Measurements from ENCODE around the gene ATP6V1G1.
"Not testable (repeated sequence)": the region's sequence is repeated elsewhere in the genome, so short reads cannot be mapped to it uniquely, and the experiment has no call there.

The ATP6V1G1 gene

GRCh38 chr9:114558027-114558675, 29.4 kb upstream of the ATP6V1G1 start:
- H3K4me1 ChIP-seq (ENCODE audit: control insufficient read depth, insufficient read depth, low read length) = no peaks in the 10 kb centered on the region
- no peak overlapping the region for H3K4me3 ChIP-seq (ENCODE audit: low read depth, low read length)
- H3K9ac ChIP-seq (ENCODE audit: low read length) = no peak overlapping the region
- H3K27me3 ChIP-seq (ENCODE audit: control insufficient read depth, insufficient read depth, low read length) = no peaks in the 10 kb centered on the region
- H3K36me3 ChIP-seq (ENCODE audit: control insufficient read depth, insufficient read depth, low read length) = no peaks in the 10 kb centered on the region
- 0 out of 2 replicates have a peak, but pooled peaks cover 6% of the 10 kb centered on the region for H3K9me3 ChIP-seq (ENCODE audit: control insufficient read depth, insufficient read depth, low read depth, low read length)
- H3K27ac ChIP-seq (ENCODE audit: low read depth, low read length) = no peak overlapping the region

DNA sequence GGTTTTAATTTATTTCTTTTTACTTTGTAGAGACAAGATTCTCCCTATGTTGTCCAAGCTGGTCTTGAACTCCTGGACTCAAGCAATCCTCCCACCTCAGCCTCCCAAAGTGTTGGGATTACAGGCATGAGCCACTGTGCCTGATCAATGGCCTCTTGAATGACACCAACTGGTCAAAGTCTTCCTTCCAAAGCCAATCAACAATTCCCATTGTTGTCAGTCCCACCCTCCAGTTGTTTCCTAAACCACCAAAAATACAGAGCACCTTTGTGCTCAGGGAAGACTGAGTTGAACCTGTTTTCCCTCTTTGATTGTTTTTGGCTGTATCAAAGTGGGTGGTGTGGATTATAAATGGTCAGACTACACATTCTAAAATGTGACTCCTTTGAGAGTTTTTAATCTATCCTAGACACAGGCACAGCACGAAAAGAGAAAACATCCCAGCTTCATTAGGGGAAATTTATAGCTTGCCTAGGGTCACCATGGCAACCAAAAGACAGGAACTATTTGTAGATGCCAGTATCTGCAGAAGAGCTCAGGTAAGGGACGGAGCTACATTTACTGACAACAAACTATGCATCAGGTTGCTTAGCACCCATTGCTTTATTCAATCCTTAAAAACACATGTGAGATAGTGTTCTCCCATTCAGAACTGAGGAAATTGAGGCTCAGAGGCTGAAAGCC, 27.6 kb upstream of the ATP6V1G1 start:
- Histone ChIP-seq H3K9me3 (ENCODE audit: control insufficient read depth, insufficient read depth, low read depth, low read length) (0 out of 2 replicates have a peak, but pooled peaks cover 6% of the 10 kb centered on the region), H3K9ac (ENCODE audit: low read length) (no peak overlapping the region), H3K4me1 (ENCODE audit: control insufficient read depth, insufficient read depth, low read length) (no peaks in the 10 kb centered on the region), H3K36me3 (ENCODE audit: control insufficient read depth, insufficient read depth, low read length) (no peaks in the 10 kb centered on the region), H3K27ac (ENCODE audit: low read depth, low read length) (no peak overlapping the region), H3K27me3 (ENCODE audit: control insufficient read depth, insufficient read depth, low read length) (no peaks in the 10 kb centered on the region), H3K4me3 (ENCODE audit: low read depth, low read length) (no peak overlapping the region)

GRCh38 chr9:114560956-114561355, 26.6 kb upstream of the ATP6V1G1 start:
- Histone ChIP-seq H3K9me3 (ENCODE audit: control insufficient read depth, insufficient read depth, low read depth, low read length) (0 out of 2 replicates have a peak, but pooled peaks cover 6% of the 10 kb centered on the region), H3K36me3 (ENCODE audit: control insufficient read depth, insufficient read depth, low read length) (no peaks in the 10 kb centered on the region), H3K27ac (ENCODE audit: low read depth, low read length) (no peak overlapping the region), H3K27me3 (ENCODE audit: control insufficient read depth, insufficient read depth, low read length) (no peaks in the 10 kb centered on the region), H3K4me3 (ENCODE audit: low read depth, low read length) (no peak overlapping the region), H3K4me1 (ENCODE audit: control insufficient read depth, insufficient read depth, low read length) (no peaks in the 10 kb centered on the region), H3K9ac (ENCODE audit: low read length) (no peak overlapping the region)

DNA sequence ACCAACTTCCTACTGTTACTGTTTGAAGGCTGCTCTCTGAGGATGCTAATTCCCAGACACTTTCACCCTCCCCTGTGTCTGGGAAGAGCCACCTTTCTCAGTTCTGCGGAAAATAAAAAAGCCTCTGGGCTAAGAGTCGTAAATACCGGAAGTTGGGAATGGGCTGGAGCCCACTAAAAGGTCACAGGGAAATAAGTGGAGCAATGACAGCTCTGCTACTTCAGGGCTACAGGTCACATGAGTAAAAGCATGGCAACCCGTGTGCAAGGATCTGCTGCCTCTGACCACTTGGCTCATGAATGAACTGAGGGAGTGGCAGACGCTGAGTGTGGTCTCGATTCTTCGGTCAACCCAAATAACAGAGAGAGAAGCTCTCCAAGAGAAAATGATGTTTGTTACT, 25.8 kb upstream of the ATP6V1G1 start:
- Histone ChIP-seq H3K4me1 (ENCODE audit: control insufficient read depth, insufficient read depth, low read length) (no peaks in the 10 kb centered on the region), H3K9me3 (ENCODE audit: control insufficient read depth, insufficient read depth, low read depth, low read length) (0 out of 2 replicates have a peak, but pooled peaks cover under 1% of the 10 kb centered on the region), H3K27ac (ENCODE audit: low read depth, low read length) (no peak overlapping the region), H3K36me3 (ENCODE audit: control insufficient read depth, insufficient read depth, low read length) (no peaks in the 10 kb centered on the region), H3K27me3 (ENCODE audit: control insufficient read depth, insufficient read depth, low read length) (no peaks in the 10 kb centered on the region), H3K9ac (ENCODE audit: low read length) (no peak overlapping the region), H3K4me3 (ENCODE audit: low read depth, low read length) (no peak overlapping the region)

DNA sequence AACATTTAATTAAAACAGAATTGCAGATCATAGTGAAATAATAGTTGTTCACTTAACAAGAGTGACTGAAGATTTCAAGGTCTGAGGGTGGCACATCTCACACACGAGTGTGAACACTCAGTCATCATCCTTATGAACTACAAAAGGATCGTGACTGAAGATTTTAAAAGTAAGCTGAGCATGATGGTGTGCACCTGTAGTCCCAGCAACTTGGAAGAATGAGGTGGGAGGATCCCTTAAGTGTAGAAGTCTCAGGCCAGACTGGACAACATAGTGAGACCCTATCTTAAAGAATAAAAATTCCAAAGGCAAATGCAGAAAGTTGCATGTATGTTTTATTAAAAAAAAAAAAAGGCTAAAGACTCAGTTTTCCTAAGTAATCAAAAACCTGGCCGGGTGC, 22.4 kb upstream of the ATP6V1G1 start:
- Histone ChIP-seq H3K4me1 (ENCODE audit: control insufficient read depth, insufficient read depth, low read length) (no peaks in the 10 kb centered on the region), H3K36me3 (ENCODE audit: control insufficient read depth, insufficient read depth, low read length) (no peaks in the 10 kb centered on the region), H3K4me3 (ENCODE audit: low read depth, low read length) (no peak overlapping the region), H3K27ac (ENCODE audit: low read depth, low read length) (no peak overlapping the region), H3K27me3 (ENCODE audit: control insufficient read depth, insufficient read depth, low read length) (no peaks in the 10 kb centered on the region), H3K9me3 (ENCODE audit: control insufficient read depth, insufficient read depth, low read depth, low read length) (no peaks in the 10 kb centered on the region), H3K9ac (ENCODE audit: low read length) (no peak overlapping the region)

DNA sequence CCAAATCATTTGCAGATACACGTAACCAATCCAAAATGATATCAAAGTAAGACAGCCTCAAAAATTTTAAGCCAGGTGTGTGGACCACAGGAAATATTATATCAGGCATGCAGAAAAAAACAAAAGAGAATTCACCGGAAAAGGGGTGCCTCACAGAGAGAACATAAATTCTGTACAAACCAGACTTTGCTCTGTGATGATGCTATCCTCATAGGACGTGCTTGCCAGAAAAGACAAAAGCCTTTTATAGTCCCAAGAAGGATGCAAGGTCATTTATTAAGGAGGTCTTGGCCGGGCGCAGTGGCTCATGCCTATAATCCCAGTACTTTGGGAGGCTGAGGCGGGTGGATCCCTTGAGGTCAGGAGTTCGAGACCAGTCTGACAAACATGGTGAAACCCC, 16.8 kb upstream of the ATP6V1G1 start:
- Histone ChIP-seq H3K4me3 (ENCODE audit: low read depth, low read length) (no peak overlapping the region), H3K9me3 (ENCODE audit: control insufficient read depth, insufficient read depth, low read depth, low read length) (no peaks in the 10 kb centered on the region), H3K9ac (ENCODE audit: low read length) (no peak overlapping the region), H3K27me3 (ENCODE audit: control insufficient read depth, insufficient read depth, low read length) (no peaks in the 10 kb centered on the region), H3K4me1 (ENCODE audit: control insufficient read depth, insufficient read depth, low read length) (no peaks in the 10 kb centered on the region), H3K27ac (ENCODE audit: low read depth, low read length) (no peak overlapping the region), H3K36me3 (ENCODE audit: control insufficient read depth, insufficient read depth, low read length) (no peaks in the 10 kb centered on the region)

- Histone ChIP-seq H3K36me3 (ENCODE audit: control insufficient read depth, insufficient read depth, low read length) (no peaks in the 10 kb centered on the region), H3K9ac (ENCODE audit: low read length) (no peak overlapping the region), H3K4me1 (ENCODE audit: control insufficient read depth, insufficient read depth, low read length) (no peaks in the 10 kb centered on the region), H3K27me3 (ENCODE audit: control insufficient read depth, insufficient read depth, low read length) (no peaks in the 10 kb centered on the region), H3K27ac (ENCODE audit: low read depth, low read length) (no peak overlapping the region), H3K4me3 (ENCODE audit: low read depth, low read length) (no peak overlapping the region), H3K9me3 (ENCODE audit: control insufficient read depth, insufficient read depth, low read depth, low read length) (no peaks in the 10 kb centered on the region)
Observed at GRCh38 chr9:114571391-114571790, 16.2 kb upstream of the ATP6V1G1 start.

- Histone ChIP-seq H3K27ac (ENCODE audit: low read depth, low read length) (no peak overlapping the region), H3K9ac (ENCODE audit: low read length) (no peak overlapping the region), H3K9me3 (ENCODE audit: control insufficient read depth, insufficient read depth, low read depth, low read length) (no peaks in the 10 kb centered on the region), H3K4me1 (ENCODE audit: control insufficient read depth, insufficient read depth, low read length) (no peaks in the 10 kb centered on the region), H3K36me3 (ENCODE audit: control insufficient read depth, insufficient read depth, low read length) (no peaks in the 10 kb centered on the region), H3K27me3 (ENCODE audit: control insufficient read depth, insufficient read depth, low read length) (no peaks in the 10 kb centered on the region), H3K4me3 (ENCODE audit: low read depth, low read length) (no peak overlapping the region)
Observed at GRCh38 chr9:114572199-114572598, 15.4 kb upstream of the ATP6V1G1 start.

GRCh38 chr9:114574438-114574837, 13.1 kb upstream of the ATP6V1G1 start:
- no peaks in the 10 kb centered on the region for H3K27me3 ChIP-seq (ENCODE audit: control insufficient read depth, insufficient read depth, low read length)
- H3K27ac ChIP-seq (ENCODE audit: low read depth, low read length) = no peak overlapping the region
- H3K9ac ChIP-seq (ENCODE audit: low read length) = no peak overlapping the region

DNA sequence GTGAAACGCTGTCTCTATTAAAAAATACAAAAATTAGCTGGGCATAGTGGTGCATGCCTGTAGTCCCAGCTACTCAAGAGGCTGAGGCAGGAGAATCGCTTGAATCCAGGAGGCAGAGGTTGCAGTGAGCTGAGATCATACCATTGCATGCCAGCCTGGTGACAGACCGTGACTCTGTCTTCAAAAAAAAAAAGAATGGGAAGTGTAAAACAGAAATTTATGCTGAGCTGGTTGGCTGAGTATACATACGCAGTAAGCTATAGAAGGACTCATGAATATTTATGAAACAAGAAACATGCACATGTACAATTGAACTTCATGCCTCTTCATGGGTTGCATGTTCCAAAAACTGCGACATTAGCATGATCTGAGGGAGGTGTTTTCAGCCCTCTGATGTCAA, 10.8 kb upstream of the ATP6V1G1 start:
- H3K9ac ChIP-seq (ENCODE audit: low read length); H3K27ac ChIP-seq (ENCODE audit: low read depth, low read length); H3K36me3 ChIP-seq (ENCODE audit: control insufficient read depth, insufficient read depth, low read length); H3K9me3 ChIP-seq (ENCODE audit: control insufficient read depth, insufficient read depth, low read depth, low read length); H3K4me3 ChIP-seq (ENCODE audit: low read depth, low read length); H3K27me3 ChIP-seq (ENCODE audit: control insufficient read depth, insufficient read depth, low read length): not testable (repeated sequence)
- peaks cover 15% of the 10 kb centered on the region for H3K4me1 ChIP-seq (ENCODE audit: control insufficient read depth, insufficient read depth, low read length)

More at GRCh38 chr9:114574438-114574837, 13.1 kb upstream of the ATP6V1G1 start:
- no peaks in the 10 kb centered on the region for H3K9me3 ChIP-seq (ENCODE audit: control insufficient read depth, insufficient read depth, low read depth, low read length)
- no peaks in the 10 kb centered on the region for H3K4me1 ChIP-seq (ENCODE audit: control insufficient read depth, insufficient read depth, low read length)
- H3K4me3 ChIP-seq (ENCODE audit: low read depth, low read length) = no peak overlapping the region
- no peaks in the 10 kb centered on the region for H3K36me3 ChIP-seq (ENCODE audit: control insufficient read depth, insufficient read depth, low read length)

DNA sequence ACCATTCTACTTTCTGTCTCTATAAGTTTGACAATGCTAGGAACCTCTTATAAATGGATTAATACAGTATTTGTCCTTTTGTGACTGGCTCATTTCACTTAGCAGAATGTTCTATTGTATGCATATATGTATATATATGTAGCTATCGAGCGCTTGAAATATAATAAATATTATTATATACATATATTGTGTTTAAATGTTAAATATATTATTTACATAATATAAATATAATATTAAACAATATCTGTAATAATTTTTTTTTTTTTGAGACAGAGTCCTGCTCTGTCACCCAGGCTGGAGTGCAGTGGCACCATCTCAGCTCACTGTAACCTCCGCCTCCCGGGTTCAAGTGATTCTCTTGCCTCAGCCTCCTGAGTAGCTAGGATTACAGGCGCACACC, 9.4 kb upstream of the ATP6V1G1 start:
- H3K9ac ChIP-seq (ENCODE audit: low read length); H3K27me3 ChIP-seq (ENCODE audit: control insufficient read depth, insufficient read depth, low read length); H3K36me3 ChIP-seq (ENCODE audit: control insufficient read depth, insufficient read depth, low read length); H3K9me3 ChIP-seq (ENCODE audit: control insufficient read depth, insufficient read depth, low read depth, low read length); H3K27ac ChIP-seq (ENCODE audit: low read depth, low read length); H3K4me3 ChIP-seq (ENCODE audit: low read depth, low read length): not testable (repeated sequence)
- peaks cover 24% of the 10 kb centered on the region for H3K4me1 ChIP-seq (ENCODE audit: control insufficient read depth, insufficient read depth, low read length)
